H9 (cell line): ENCODE data around the gene RSPO1. TPM values are rescaled to one million over a fixed set of nuclear protein-coding genes. Genes with fewer than 3 reads are reported as not detected.

Experiments used
- DNase-seq: peaks from one replicate; pipeline ENCODE4 v3.0.0-alpha.2; 2017
- H2AFZ ChIP-seq: one replicate; pipeline ENCODE4 v1.6.1; 2013; ENCODE audit warnings: mild to moderate bottlenecking, low read length, control low read depth, moderate library complexity
- H2AK5ac ChIP-seq: 2 replicates; pipeline ENCODE4 v1.6.1; 2013; ENCODE audit warnings: low read length, control low read depth, mixed read lengths; ENCODE audit not compliant: insufficient read length
- H2BK120ac ChIP-seq: one replicate; pipeline ENCODE4 v1.6.1; 2013; ENCODE audit warnings: low read depth, mild to moderate bottlenecking, low read length, control low read depth, inconsistent platforms; ENCODE audit not compliant: poor library complexity, severe bottlenecking
- H2BK12ac ChIP-seq: 2 replicates; pipeline ENCODE4 v1.6.1; 2013; ENCODE audit warnings: low read length, control low read depth, mixed read lengths, low read depth; ENCODE audit not compliant: insufficient read length
- H2BK15ac ChIP-seq: 2 replicates; pipeline ENCODE4 v1.6.1; 2013; ENCODE audit warnings: low read depth, low read length, control low read depth
- H2BK20ac ChIP-seq: one replicate; pipeline ENCODE4 v1.6.1; 2013; ENCODE audit warnings: low read depth, mild to moderate bottlenecking, low read length, control low read depth, inconsistent platforms; ENCODE audit not compliant: poor library complexity, severe bottlenecking
- H2BK5ac ChIP-seq: 2 replicates; pipeline ENCODE4 v1.6.1; 2013; ENCODE audit warnings: low read length, control low read depth, mixed read lengths; ENCODE audit not compliant: insufficient read length
- H3K14ac ChIP-seq: 2 replicates; pipeline ENCODE4 v1.6.1; 2013; ENCODE audit warnings: low read length, control low read depth; ENCODE audit not compliant: insufficient read depth
- H3K18ac ChIP-seq: 2 replicates; pipeline ENCODE4 v1.6.1; 2013; ENCODE audit warnings: low read depth, mild to moderate bottlenecking, mixed read lengths, low read length, control low read depth; ENCODE audit not compliant: insufficient read length
- H3K23ac ChIP-seq: 2 replicates; pipeline ENCODE4 v1.6.1; 2013; ENCODE audit warnings: low read length, control low read depth, mixed read lengths, low read depth; ENCODE audit not compliant: insufficient read length
- H3K23me2 ChIP-seq: 2 replicates; pipeline ENCODE4 v1.6.1; 2013; ENCODE audit warnings: low read depth, mild to moderate bottlenecking, mixed read lengths, low read length, control low read depth; ENCODE audit not compliant: insufficient read length, poor library complexity, severe bottlenecking
- H3K27ac ChIP-seq: 2 replicates; pipeline ENCODE4 v1.5.1; 2013; ENCODE audit warnings: low read length, control low read depth, mixed read lengths, low read depth; ENCODE audit not compliant: insufficient read length
- H3K27me3 ChIP-seq: 2 replicates; pipeline ENCODE4 v1.6.1; 2013; ENCODE audit warnings: low read length, control low read depth, inconsistent platforms; ENCODE audit not compliant: insufficient read depth
- H3K4ac ChIP-seq: 2 replicates; pipeline ENCODE4 v1.6.1; 2013; ENCODE audit warnings: low read depth, mild to moderate bottlenecking, control low read depth, inconsistent platforms, low read length, moderate library complexity
- H3K4me1 ChIP-seq: 2 replicates; pipeline ENCODE4 v1.6.1; 2013; ENCODE audit warnings: low read length, control low read depth, inconsistent platforms; ENCODE audit not compliant: insufficient read depth
- H3K4me2 ChIP-seq: 2 replicates; pipeline ENCODE4 v1.6.1; 2013; ENCODE audit warnings: low read length, control low read depth, mixed read lengths; ENCODE audit not compliant: insufficient read length, insufficient read depth
- H3K56ac ChIP-seq: 2 replicates; pipeline ENCODE4 v1.6.1; 2013; ENCODE audit warnings: low read depth, mild to moderate bottlenecking, mixed read lengths, low read length, control low read depth; ENCODE audit not compliant: insufficient read length
- H3K79me1 ChIP-seq: 2 replicates; pipeline ENCODE4 v1.6.1; 2013; ENCODE audit warnings: low read depth, mild to moderate bottlenecking, moderate library complexity, low read length, control low read depth, inconsistent platforms; ENCODE audit not compliant: insufficient read depth, poor library complexity, severe bottlenecking
- H3K79me2 ChIP-seq: 2 replicates; pipeline ENCODE4 v1.6.1; 2013; ENCODE audit warnings: low read length, control low read depth, inconsistent platforms; ENCODE audit not compliant: insufficient read depth
- H3K9ac ChIP-seq: 2 replicates; pipeline ENCODE4 v1.6.1; 2013; ENCODE audit warnings: low read length, control low read depth, mixed read lengths; ENCODE audit not compliant: insufficient read length; ENCODE audit errors: extremely low read depth
- H3K9me3 ChIP-seq: one replicate; pipeline ENCODE4 v1.6.1; 2013; ENCODE audit warnings: low read depth, low read length, inconsistent platforms; ENCODE audit not compliant: control insufficient read depth
- H3T11ph ChIP-seq: one replicate; pipeline ENCODE4 v1.6.1; 2013; ENCODE audit warnings: mild to moderate bottlenecking, low read length, control low read depth, inconsistent platforms
- H4K20me1 ChIP-seq: one replicate; pipeline ENCODE4 v1.6.1; 2013; ENCODE audit not compliant: control insufficient read depth, insufficient read length, insufficient read depth
- H4K5ac ChIP-seq: 2 replicates; pipeline ENCODE4 v1.6.1; 2013; ENCODE audit warnings: low read depth, mild to moderate bottlenecking, mixed read lengths, low read length, control low read depth; ENCODE audit not compliant: insufficient read length
- H4K8ac ChIP-seq: replicated peaks from 2 replicates; pipeline ENCODE4 v1.6.1; 2013; ENCODE audit warnings: low read length, control low read depth, mixed read lengths, low read depth; ENCODE audit not compliant: insufficient read length
- H4K91ac ChIP-seq: 2 replicates; pipeline ENCODE4 v1.6.1; 2013; ENCODE audit warnings: low read depth, mild to moderate bottlenecking, moderate library complexity, mixed read lengths, low read length, control low read depth; ENCODE audit not compliant: insufficient read length
- H3K27ac Mint-ChIP-seq, 3 experiments: 2 replicates in 2 of 3; 3 replicates in 1 of 3; pipeline ENCODE4 v1.8.0; 2020 to 2021; ENCODE audit warnings: mixed read lengths in 3 of 3, mild to moderate bottlenecking in 1 of 3, moderate library complexity in 1 of 3
- H3K27me3 Mint-ChIP-seq: 2 replicates; pipeline ENCODE4 v1.8.0; 2021; ENCODE audit warnings: low read depth, mild to moderate bottlenecking, moderate library complexity, mixed read lengths
- H3K36me3 Mint-ChIP-seq, 3 experiments: 2 replicates in 2 of 3; 3 replicates in 1 of 3; pipeline ENCODE4 v1.8.0; 2020 to 2021; ENCODE audit warnings: low read depth in 3 of 3, mixed read lengths in 3 of 3; ENCODE audit not compliant: insufficient read depth in 1 of 3
- H3K4me1 Mint-ChIP-seq, 2 experiments: 2 replicates each; pipeline ENCODE4 v1.8.0; 2020; ENCODE audit warnings: mixed read lengths in 2 of 2
- H3K4me3 Mint-ChIP-seq, 2 experiments: 2 replicates in 1 of 2; 3 replicates in 1 of 2; pipeline ENCODE4 v1.8.0; 2020 to 2021; ENCODE audit warnings: mild to moderate bottlenecking in 2 of 2, mixed read lengths in 2 of 2, moderate library complexity in 1 of 2
- H3K9me3 Mint-ChIP-seq, 2 experiments: 2 replicates in 1 of 2; 3 replicates in 1 of 2; pipeline ENCODE4 v1.8.0; 2020; ENCODE audit warnings: mild to moderate bottlenecking in 2 of 2, mixed read lengths in 2 of 2, moderate library complexity in 1 of 2
- CTCF ChIP-seq: fragments of 200-600 bp; sonication (generic); conservative IDR thresholded peaks from 3 replicates; pipeline ENCODE4 v1.8.0; 2021; ENCODE audit warnings: antibody characterized with exemption, mild to moderate bottlenecking
- WGBS: extraction: QIAGEN DNeasy Blood & Tissue Kit; methylation state at CpG from one replicate; pipeline ENCODE4 v1.1.7; 2013; ENCODE audit warnings: missing lambda C conversion rate, low lambda C conversion rate, mixed read lengths; ENCODE audit not compliant: insufficient read length; ENCODE audit errors: extremely low coverage; 5-methylcytosine and 5-hydroxymethylcytosine counted together
- total RNA-seq: library from RNA; stranded (reverse); gene quantifications from 2 replicates; pipeline ENCODE4 v1.2.1, GENCODE V29; 2021

Gene RSPO1
- total RNA-seq, 1 experiment from 2014 or later = 0.35 TPM

DNA sequence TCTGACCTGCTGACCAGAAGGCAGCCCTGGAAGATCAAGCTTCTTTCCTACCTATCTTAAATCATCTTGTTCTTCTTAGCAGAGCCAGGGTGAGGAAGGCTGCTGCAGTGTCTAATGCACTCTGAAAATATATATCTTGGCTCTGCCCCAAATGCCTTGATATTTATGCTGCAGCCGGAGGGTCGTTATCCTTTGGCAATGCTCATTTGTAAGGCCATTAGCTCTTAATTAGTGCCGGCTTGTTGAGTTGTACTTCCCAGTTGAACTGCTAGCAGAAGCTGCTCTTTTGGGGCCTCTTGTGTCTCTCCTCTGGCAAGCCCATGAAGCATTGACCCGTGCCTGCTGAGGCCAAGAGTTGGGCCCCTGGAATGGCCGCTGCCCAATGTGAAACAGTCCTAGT is 34.8 kb downstream of the RSPO1 start:
- no peak overlapping the region for H2BK120ac ChIP-seq
- no peak overlapping the region for H3K4me3 Mint-ChIP-seq
- no peak for TF ChIP-seq CTCF
- H3K23ac ChIP-seq = no peak overlapping the region
- H4K8ac ChIP-seq = no peak overlapping the region
- H2AFZ ChIP-seq = no peak overlapping the region
- H3T11ph ChIP-seq = no peak overlapping the region
- H3K9ac ChIP-seq = no peak overlapping the region
- no peaks in the 10 kb centered on the region for H3K9me3 ChIP-seq
- no peaks in the 10 kb centered on the region for H4K20me1 ChIP-seq
- no peaks in the 10 kb centered on the region for H3K79me1 ChIP-seq
- H3K27ac Mint-ChIP-seq = no peak overlapping the region
- no peak overlapping the region for H3K18ac ChIP-seq
- WGBS = no CpG with 5 or more reads among the region's 5 CpGs
- no peak overlapping the region for H3K56ac ChIP-seq
- no peaks in the 10 kb centered on the region for H3K27me3 ChIP-seq
- DNase-seq = no peak
- peaks cover 0 to 4% (median 3%) of the 10 kb centered on the region in 3 experiments; a peak in 2 of 7 replicates for H3K36me3 Mint-ChIP-seq
- H2BK15ac ChIP-seq = no peak overlapping the region
- H3K9me3 Mint-ChIP-seq = peaks cover 0 to 3% of the 10 kb centered on the region in 2 experiments; a peak in 1 of 5 replicates
- no peak overlapping the region for H2BK5ac ChIP-seq
- H3K4me1 ChIP-seq = no peaks in the 10 kb centered on the region; the same call in 1 of the 2 replicates
- no peak overlapping the region for H3K27ac ChIP-seq
- H4K5ac ChIP-seq = no peak overlapping the region
- H3K4ac ChIP-seq = no peak overlapping the region
- no peak overlapping the region for H4K91ac ChIP-seq
- H3K4me2 ChIP-seq = no peak overlapping the region
- peaks cover 6% of the 10 kb centered on the region for H3K23me2 ChIP-seq
- H3K27me3 Mint-ChIP-seq = peaks cover 31% of the 10 kb centered on the region
- H2AK5ac ChIP-seq = no peak overlapping the region
- H3K4me1 Mint-ChIP-seq = peaks cover 5 to 13% of the 10 kb centered on the region in 2 experiments; a peak in 2 of 4 replicates
- H2BK12ac ChIP-seq = no peak overlapping the region
- H2BK20ac ChIP-seq = no peak overlapping the region
- no peak overlapping the region for H3K14ac ChIP-seq
- H3K79me2 ChIP-seq = peaks cover 7% of the 10 kb centered on the region; the same call in 1 of the 2 replicates
